Cortex of kidney (tissue), 1 donor: ENCODE results near the gene ADAMTS9.

Source experiments
- DNase-seq: peaks from one replicate; lab custom pipeline; 2025; lab: John Stamatoyannopoulos, UW

ADAMTS9 gene

DNA sequence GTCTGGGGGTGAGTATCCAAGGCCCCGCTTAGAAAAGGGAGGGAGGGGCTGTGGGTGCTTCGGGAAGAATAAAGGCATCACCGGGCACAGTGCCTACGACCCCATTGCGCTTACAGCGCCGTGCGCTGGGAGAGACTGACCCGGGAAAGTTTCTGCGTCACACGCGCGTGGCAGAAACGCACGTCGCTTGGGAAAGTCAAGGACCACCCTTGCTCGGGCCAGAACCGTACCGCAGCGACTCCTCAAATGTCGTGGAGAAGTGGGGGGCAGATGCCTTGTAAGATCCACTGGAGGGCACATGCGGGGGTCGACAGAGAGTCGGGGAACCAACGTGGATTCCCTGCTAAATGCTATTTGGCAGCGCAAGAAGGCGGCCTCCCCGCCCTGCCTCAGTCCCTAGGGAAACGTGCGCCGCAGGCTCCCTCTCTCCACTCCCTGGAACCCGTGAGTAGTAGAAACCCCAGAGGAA is 2.4 kb downstream of the ADAMTS9 start:
- DNase-seq: no peak

DNA sequence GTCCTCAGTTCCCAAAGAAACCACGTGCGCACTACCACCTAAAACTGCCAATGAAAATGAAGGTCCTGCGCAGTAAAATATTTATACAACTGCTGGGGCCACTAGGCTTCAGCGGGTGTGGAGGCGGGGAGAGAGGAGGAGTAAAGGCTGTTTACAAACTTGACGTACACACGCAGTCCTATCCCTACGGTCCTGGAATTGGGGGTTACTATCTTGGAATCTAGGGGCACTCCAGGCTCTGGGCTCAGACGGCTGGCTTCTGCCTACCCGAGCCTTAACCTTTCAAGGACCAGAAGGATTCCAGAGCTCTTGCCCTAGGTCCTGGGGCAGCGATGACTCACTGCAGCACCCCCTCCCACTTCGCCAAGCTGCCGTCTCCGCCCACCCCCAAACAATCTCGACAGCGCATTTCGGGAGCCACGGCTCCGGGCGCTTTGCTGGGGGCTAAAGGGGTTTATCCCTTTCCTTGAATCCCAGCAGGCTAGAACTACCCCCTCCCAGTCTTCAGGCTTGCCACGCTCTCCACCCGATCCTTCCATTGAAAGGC is 3.0 kb downstream of the ADAMTS9 start:
- no peak for DNase-seq

DNA sequence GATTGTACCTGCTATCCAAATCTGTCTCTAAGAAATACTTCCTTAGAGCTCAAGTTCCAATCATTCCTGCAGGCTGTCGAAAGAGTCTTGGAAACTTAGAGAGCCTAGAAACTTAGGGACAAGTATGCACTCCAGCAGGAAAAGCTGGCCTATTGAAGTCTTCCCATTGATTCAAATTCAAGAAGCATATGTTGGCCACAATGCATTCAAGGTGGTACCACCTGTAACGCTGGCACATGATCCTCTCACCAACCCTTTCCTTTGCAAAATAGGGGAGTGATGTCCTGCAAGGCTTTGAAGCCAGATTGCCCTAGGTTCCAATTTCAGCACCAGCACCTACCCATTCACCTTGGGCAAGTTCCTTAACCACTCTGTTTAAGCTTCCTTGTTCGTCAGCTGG is 6.0 kb downstream of the ADAMTS9 start:
- no peak for DNase-seq

DNA sequence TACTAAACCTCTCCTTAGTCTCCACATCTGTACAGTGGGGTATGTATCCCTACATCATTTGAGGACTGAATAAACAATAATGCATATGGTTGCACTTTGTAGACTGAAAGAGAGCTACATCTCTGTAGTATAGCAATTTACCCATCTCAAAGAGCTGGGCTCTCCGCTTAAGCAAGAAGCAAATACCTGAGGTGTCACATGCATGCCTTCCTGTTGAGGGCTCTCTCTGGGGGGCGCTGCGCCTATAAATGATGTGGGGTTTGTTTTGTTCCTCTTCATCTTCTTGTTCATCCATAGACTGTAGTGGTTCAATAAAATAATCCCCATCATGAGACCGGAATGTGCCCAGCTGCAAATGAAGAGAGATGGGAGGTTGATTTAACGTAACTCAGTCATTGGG is 6.8 kb downstream of the ADAMTS9 start:
- no peak for DNase-seq

DNA sequence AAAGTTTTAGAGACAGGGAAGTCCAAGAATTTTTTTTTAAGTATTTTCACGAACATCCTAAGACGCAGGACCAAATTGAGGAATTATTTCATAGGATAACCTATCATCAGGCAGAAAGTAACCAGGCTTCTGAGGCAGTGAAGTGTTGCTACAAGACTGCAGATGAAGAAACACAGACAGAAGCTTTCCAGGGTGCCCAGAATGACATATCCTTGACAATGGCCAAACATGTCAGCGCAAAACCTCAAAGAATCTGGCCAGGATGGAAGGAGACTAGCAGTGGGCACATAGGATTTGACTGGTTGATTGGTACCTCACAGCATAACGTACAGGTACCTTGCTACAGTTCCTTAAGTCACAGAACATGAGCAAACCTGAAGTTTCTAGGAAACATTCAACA is 7.5 kb downstream of the ADAMTS9 start:
- DNase-seq: no peak

DNA sequence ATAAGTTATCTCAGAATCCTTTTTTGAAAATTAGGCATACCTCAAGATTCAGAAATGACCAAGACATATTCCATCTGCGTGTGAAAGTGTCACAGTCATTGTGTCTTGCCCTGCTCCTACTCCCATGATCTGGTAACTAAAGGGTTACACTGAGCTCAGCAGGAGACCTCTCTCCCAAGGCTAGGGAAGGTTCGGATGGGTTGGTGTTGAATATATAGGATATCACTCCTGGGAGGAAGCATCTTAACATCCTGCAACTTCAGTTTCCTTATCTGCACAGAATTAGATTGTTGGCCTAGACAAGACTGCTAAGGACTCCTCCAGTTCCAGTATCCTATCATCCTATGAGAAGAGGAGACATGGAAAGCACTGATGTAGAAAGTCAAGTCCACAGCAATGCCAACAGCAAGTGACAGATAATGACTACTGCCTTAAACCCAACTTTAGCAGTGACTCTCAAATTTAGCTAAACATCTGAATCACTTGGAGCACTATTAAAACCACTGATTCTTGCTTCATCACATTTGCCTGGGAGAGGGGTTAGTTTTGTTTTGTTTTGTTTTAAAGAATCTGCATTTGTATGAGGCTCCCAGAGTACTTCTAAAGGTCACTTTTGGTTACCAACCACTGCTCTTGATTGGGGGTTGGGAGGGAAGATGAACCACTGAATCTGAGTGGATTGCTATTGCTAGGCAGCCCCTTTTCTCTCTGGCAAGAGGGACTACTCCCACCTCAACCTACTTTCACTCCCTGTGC is 9.7 kb downstream of the ADAMTS9 start:
- DNase-seq: no peak

DNA sequence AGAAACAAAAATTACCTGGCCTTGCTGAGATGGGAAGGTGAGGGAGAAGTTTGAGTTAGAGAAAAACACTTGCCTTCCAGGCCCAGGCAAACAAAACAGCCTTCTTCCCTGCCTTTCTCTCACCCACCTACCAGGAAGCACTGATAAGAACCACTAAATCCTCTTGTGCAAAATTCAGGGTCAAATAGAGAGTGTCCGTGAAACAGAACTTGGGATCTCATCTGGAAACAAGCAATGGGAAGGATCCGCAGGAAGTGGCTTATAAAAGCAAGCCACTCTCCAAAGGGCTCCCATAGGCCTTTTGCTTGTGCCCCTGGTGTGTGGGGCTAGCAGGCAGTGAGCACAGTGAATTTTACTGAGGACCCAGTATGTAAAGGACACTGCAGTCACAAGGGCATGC is 11.0 kb downstream of the ADAMTS9 start:
- no peak for DNase-seq

DNA sequence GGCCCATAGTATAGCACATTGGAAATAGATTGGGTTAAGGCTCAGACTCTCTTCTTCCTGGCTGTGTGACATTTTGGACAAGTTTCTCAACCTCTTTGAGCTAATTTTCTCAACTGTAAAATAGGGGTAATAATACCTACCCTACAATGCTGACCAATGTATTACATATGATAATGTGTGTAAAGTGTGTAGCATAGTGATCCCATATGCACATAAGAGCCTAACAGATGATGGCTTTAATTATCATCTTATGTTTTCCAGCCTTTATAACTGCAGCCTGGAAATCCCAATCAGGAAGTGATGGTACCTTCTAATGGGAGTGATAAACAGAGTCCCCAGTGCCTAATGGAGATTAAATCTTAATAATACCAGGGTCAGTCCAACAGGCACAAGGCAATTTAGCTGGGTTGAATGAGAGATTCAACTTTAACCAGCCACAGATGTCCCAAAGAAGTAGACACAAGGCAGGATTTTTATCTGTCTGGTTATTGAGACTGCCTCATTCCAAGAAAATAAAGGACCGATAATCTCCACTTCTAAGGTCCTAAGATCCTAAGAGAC is 12.0 kb downstream of the ADAMTS9 start:
- no peak for DNase-seq

DNA sequence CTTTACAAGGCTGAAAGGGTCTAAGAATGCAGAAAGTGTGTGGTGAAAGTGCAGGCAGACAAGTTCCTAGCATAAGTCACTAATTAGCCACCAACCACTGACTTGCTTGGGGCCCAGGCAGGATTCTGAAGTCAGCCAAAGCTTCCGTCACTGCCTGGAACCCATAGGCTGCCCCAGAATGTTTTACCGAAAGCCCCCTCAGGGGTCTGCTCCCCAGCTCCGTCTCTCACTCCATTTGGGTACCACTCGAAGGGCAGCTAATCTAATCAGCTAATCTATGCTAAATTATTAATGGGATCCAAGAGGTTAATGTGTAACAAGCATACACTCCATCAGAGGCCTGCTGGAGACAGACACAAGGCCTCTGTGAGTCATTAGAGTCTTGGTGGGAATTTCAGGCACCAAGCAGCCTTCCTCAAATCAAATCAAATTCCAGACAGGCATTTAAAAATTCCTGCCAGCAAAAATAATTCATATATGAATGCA is 13.2 kb downstream of the ADAMTS9 start:
- no peak for DNase-seq

DNA sequence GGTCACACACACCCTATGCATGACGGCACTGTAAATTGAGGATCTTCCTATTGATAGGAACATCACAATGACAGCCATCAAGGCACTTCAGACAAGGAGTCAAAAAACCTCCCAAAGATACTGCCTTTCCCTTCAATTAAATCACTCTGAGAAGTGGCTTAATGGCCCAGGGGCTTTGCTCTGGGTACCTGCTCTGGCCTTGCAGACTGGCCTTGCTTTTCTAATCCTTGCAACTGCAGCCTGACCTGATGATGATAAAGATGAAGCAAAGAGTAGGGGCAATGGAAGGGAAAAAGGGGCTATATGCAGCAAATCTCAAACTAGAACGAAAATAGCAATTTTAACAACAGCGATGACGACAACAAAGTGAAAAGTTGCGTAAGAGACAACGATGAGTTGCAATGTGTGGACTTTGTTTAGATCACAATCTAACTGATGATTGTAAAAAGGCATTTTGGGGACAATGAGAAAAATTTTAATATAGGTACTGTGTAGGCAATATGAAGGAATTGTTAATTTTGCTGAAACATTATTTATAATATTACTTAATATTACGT is 14.6 kb downstream of the ADAMTS9 start:
- DNase-seq: no peak

DNA sequence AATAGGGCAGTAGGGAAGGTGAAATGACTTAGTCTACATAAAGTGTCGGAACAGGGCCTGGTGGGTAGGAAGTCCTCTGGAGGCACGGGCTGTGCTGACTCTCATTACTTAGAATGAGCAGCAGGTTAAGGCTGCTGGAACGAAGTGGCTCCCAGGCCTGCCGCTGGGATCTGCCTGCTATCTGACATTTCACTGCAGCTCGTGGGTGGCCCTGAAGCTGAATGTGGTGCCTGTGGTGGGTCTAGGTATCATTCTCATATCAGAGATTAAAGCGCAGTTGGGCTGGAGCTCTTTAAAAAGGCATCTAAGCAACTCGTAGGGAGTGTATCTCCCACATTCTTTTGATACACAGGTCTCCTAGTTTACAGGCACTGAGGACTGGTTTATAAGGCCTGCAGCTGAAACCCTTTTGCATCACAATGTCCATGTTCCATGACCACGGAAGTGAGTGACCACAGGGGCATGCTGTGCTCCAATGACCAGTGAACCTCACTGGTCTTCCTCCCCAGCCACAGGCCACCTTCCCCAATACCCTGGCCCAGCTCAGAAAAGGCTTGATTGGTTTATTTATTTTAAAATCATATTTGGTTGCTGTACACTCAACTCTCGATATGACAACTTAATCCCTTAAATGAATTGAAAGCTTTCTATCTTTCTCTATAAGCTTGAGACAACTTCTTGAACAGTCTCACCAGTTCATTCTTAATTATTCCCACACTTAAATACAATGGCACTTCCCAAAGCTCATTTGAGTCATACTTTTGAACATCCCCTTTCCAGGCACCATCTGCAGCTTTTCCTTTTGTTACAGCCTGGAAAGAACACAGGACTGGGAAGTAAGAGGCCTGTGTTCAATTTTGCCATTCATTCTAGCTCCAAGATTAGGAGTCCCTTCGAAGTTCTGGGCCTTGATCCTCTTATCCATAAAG is 19.0 kb downstream of the ADAMTS9 start:
- no peak for DNase-seq

DNA sequence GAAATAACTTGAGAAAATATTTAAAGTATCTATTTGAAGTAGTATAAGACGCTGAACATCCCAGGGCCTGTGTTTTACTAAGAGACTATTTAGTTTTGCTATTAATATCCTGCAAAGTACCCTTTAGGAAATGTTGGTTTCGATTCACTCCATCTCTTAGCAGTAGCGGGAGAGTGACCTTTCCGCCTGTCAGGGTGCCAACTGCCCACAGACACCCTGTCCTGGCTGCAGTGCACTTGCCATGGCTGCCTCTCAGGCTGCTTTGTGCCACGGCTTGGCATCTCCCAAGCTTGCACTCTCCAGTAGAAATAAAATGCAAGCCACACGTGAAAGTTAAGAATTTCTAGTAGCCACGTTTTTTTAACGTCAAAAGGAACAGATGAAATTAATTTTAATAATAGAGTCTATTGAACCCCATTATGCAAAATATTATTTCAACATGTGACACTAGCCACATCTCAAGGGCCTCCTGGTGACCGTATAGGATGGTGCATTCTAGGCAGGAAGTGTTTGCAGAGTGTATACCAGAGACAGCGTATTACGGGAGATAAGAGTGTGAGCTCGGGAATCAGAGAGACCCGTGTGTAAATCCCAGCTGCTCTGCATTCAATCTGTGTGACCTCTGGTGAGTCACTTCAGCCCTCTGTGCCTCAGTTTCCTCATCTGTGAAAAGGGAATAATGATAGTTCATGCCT is 19.8 kb downstream of the ADAMTS9 start:
- DNase-seq: no peak

DNA sequence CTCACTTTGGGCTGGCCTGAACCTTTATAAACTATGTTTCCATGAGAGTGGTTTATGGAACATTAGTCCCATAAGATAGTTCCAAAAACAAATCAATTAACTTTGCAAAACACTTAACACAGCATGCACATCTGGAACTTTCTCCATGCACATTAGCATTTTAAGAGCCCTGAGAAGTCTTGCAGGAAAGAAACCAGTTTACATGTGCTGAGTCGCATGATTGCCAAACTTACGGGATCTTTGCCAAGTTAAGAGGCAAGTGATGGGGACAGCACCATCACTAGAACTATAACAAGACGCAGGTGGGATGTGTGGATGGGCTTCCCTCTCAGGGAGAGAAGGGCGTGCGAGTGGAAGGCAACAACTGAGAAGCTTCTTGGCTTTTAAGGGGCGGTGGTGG is 20.7 kb downstream of the ADAMTS9 start:
- no peak for DNase-seq

DNA sequence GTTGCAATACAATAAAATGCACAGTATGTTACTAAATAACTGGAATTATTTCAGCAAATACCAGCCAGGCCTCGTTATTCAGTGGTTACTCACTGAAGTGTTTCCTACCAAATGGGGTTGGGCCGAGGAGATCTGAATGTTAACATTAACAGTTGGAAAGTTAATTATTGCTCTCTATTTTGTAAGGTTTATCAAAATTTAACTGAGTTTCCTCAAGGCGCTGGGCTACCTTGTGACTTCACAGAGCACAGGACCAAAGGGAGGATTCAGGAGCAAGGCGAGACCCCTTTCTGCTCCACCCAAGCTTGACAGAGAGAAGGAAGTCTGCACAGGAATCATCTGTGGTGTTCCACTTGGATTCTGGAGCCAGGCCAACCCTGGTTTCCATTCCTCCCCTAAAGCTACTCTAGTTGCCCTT is 21.6 kb downstream of the ADAMTS9 start:
- no peak for DNase-seq

DNA sequence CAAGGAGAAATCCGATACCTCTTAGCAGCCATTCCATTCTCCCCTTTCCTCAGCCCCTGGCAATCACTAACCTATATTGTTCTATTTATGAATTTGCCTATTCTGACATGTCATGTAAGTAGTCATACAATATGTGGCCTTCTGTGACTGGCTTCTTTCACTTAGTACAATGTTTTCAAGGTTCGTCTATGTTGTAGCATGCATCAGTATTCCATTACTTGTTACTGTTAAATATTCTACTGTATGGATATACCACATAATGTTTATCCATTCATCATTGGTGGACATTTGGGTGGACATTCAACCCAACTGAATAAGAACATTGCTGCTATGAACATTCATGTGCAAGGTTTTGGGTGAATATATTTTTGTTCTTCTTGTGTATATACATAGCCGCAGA is 23.4 kb downstream of the ADAMTS9 start:
- no peak for DNase-seq

DNA sequence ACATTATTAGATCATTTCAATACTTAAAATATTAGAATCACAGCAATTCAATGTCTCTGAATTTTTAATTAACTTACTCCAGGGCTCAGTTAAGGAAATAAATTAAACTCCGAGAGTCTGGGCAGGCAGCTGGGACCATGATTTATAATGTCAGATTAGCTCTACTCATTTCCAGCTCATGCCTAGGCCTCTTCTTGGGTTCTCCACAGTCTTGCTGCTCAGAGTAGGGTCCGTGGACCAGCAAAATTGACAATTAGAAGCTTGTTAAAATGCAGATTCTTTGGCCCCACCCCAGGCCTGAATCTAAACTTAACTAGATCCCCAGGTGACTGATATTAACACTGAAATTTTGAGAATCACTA is 28.2 kb downstream of the ADAMTS9 start:
- DNase-seq: no peak

DNA sequence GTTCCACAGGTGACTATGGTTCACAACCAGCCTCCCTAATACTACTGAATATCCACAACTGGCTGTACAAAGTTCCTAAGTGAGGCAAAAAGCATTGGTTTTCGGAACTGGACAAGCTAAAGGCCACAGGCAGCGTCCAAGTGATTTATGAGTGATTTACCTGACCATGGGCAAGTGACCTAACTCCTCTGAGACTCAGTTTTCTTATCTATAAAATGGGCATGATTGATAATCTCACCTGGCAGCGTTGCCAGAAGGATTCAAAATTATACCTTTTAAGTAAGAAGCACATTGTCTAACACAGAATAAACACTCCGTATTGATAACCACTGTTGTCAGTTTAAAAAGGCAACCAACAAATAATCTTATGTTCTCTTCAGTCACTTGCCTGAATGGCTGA is 29.8 kb downstream of the ADAMTS9 start:
- no peak for DNase-seq

DNA sequence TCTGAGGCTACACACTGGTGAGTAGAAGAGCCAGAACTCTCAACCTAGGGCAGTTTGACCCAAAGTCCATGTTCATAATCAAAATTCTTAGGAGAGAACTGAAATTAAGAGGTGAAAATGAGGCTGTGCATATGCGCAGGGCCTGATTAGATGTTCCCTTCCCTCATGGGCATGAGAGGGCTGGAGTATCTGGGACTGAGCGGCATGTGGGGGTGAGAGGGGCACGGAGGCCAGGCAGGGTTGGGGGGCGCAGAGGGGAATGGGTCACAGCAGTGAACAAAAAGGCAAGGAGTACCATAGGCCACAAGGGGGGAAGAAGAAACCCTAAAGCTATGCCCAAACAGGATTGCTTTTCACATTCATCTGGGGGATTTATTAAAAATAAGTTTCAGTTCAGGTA is 31.3 kb downstream of the ADAMTS9 start:
- no peak for DNase-seq

DNA sequence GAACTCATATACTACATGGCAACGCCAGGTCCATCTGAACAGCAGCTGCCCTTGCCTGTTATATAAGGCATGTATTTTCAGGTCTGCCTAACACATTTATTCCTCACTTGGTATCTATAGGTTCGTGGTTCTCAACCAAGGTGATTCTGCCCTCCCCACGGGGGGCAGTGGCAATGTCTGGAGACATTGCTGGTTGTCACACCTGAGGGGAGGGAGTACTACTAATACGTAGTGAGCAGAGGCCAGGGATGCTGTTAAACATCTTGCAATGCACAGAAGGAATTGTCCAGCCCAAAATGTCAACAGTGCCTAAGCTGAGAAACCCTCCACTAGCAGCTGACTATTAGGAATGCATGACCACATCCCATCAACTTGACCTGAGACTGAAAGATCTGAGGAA is 32.6 kb downstream of the ADAMTS9 start:
- no peak for DNase-seq

DNA sequence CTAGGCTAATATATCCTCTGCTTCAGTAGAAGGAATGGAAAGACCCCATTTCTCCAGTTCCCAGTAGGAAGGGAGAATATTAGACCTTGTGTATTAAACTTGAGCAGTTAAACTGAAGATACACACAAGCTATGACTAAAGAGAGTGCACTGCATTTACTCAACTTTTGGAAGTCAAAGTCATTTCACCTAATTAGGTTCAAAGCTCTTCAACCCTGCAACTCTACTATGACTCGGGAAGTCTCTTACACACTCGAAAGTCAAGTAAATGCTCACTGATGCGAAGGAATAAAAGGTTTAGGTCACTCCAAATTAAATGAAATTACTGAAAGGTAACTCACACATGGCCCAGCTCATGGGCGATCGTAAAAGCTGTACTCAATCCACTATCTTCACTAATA is 33.8 kb downstream of the ADAMTS9 start:
- DNase-seq: no peak

DNA sequence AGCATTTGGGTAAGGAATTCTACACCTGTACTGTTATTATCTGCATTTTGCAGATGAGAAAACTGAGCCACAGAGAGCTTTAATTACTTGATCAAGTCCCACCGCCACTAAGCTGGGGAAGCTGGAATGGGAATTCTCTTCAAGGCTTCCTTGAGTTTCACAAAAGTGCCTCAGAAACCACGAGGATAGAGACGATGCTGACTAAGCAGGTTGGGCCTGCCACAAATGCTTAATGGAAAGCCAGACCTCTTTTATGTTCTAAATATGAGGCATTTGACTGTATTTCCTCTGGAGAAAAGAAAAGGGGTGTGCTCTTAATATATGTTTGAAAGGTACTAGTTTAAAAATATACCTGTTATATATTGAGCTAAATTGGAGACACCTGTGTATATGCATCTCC is 34.7 kb downstream of the ADAMTS9 start:
- DNase-seq: no peak
